K562 (cell line): Measurements from ENCODE around the gene STK11. TPM values are rescaled to one million over a fixed set of nuclear protein-coding genes. Genes with fewer than 3 reads are reported as not detected.

Experiments
- ATF3 ChIP-seq, 2 experiments: fragments of 450-650 bp in 1 of 2; sonication (generic) in 1 of 2; formaldehyde crosslinking in 1 of 2; IDR thresholded peaks in 1 of 2; conservative IDR thresholded peaks in 1 of 2; 2 replicates each; pipeline versions ENCODE4 v1.6.1 to v1.8.1; 2016 to 2023; ENCODE audit warnings: mild to moderate bottlenecking in 2 of 2, moderate library complexity in 2 of 2, inconsistent platforms in 1 of 2, missing genetic modification reagents in 1 of 2
- CBX1 ChIP-seq: sonication (generic); IDR thresholded peaks from 2 replicates; pipeline ENCODE4 v1.6.1; 2016; ENCODE audit warnings: antibody characterized with exemption, low read depth, mild to moderate bottlenecking
- CREBBP ChIP-seq: IDR thresholded peaks from one replicate; pipeline ENCODE4 v1.6.1; 2012; ENCODE audit warnings: low read depth, mild to moderate bottlenecking, control low read depth, inconsistent platforms, low read length
- DLX4 ChIP-seq: fragments of 250-450 bp; sonication (Bioruptor Pico); IDR thresholded peaks from 2 replicates; pipeline ENCODE4 v1.6.1; 2021; ENCODE audit warnings: mild to moderate bottlenecking
- E2F1 ChIP-seq: sonication (generic); formaldehyde crosslinking; IDR thresholded peaks from 2 replicates; pipeline ENCODE4 v1.8.1; 2023; ENCODE audit warnings: mild to moderate bottlenecking, missing genetic modification reagents, moderate library complexity
- FIP1L1 ChIP-seq: fragments of 200-400 bp; formaldehyde crosslinking; IDR thresholded peaks from 2 replicates; pipeline ENCODE4 v1.6.1; 2018; ENCODE audit warnings: mild to moderate bottlenecking, low read depth, low read length; ENCODE audit not compliant: poor library complexity, severe bottlenecking
- GATAD2A ChIP-seq: fragments of 450-650 bp; IDR thresholded peaks from 2 replicates; pipeline ENCODE4 v1.6.1; 2017
- HEY1 ChIP-seq: fragments of 250-450 bp; sonication (Bioruptor Pico); IDR thresholded peaks from 2 replicates; pipeline ENCODE4 v1.5.0; 2020; ENCODE audit warnings: mild to moderate bottlenecking, moderate library complexity, borderline replicate concordance
- HNRNPK ChIP-seq: fragments of 200-400 bp; formaldehyde crosslinking; IDR thresholded peaks from one replicate; pipeline ENCODE4 v1.6.1; 2018; ENCODE audit warnings: mild to moderate bottlenecking, low read depth, low read length; ENCODE audit not compliant: poor library complexity, severe bottlenecking
- IRF2 ChIP-seq: sonication (generic); formaldehyde crosslinking; IDR thresholded peaks from 2 replicates; pipeline ENCODE4 v1.8.1; 2022; ENCODE audit warnings: mild to moderate bottlenecking, missing genetic modification reagents
- MAFK ChIP-seq: IDR thresholded peaks from 2 replicates; pipeline ENCODE4 v1.6.1; 2011; ENCODE audit warnings: low read length, improper control_type of control experiment
- NEUROD1 ChIP-seq: fragments of 150-350 bp; IDR thresholded peaks from 2 replicates; pipeline ENCODE4 v1.6.1; 2014; ENCODE audit warnings: borderline replicate concordance, low read length, low read depth; ENCODE audit not compliant: partially characterized antibody
- POLR2AphosphoS2 ChIP-seq: IDR thresholded peaks from 2 replicates; pipeline ENCODE4 v1.6.1; 2012; ENCODE audit warnings: low read length, improper control_type of control experiment
- PURB ChIP-seq: sonication (generic); formaldehyde crosslinking; IDR thresholded peaks from 2 replicates; pipeline ENCODE4 v1.9.0; 2021; ENCODE audit warnings: low read depth, mild to moderate bottlenecking, missing genetic modification reagents
- RB1 ChIP-seq: fragments of 450-650 bp; IDR thresholded peaks from 2 replicates; pipeline ENCODE4 v1.6.1; 2017; ENCODE audit warnings: low read depth, mild to moderate bottlenecking
- RBFOX2 ChIP-seq: fragments of 200-400 bp; formaldehyde crosslinking; IDR thresholded peaks from 2 replicates; pipeline ENCODE4 v1.6.1; 2017; ENCODE audit warnings: low read depth, mild to moderate bottlenecking, low read length, moderate library complexity
- RBM25 ChIP-seq: fragments of 200-400 bp; formaldehyde crosslinking; IDR thresholded peaks from 2 replicates; pipeline ENCODE4 v1.6.1; 2018; ENCODE audit warnings: low read length, low read depth, moderate library complexity; ENCODE audit not compliant: severe bottlenecking
- SMARCA4 ChIP-seq: fragments of 450-650 bp; IDR thresholded peaks from 2 replicates; pipeline ENCODE4 v1.6.1; 2016
- SNAPC5 ChIP-seq: fragments of 250-450 bp; sonication (Bioruptor Pico); IDR thresholded peaks from 2 replicates; pipeline ENCODE4 v1.8.0; 2021; ENCODE audit warnings: moderate library complexity, mild to moderate bottlenecking, inconsistent platforms
- TAF15 ChIP-seq: fragments of 200-400 bp; formaldehyde crosslinking; IDR thresholded peaks from 2 replicates; pipeline ENCODE4 v1.6.1; 2017; ENCODE audit warnings: mild to moderate bottlenecking, low read depth, low read length, moderate library complexity
- TARDBP ChIP-seq: fragments of 450-650 bp; IDR thresholded peaks from 2 replicates; pipeline ENCODE4 v1.6.1; 2016
- THRAP3 ChIP-seq: fragments of 450-650 bp; IDR thresholded peaks from 2 replicates; pipeline ENCODE4 v1.6.1; 2016; ENCODE audit warnings: mild to moderate bottlenecking, inconsistent platforms, borderline replicate concordance
- YBX1 ChIP-seq: fragments of 450-650 bp; IDR thresholded peaks from 2 replicates; pipeline ENCODE4 v1.7.1; 2016; ENCODE audit warnings: mild to moderate bottlenecking
- ZBTB17 ChIP-seq: fragments of 450-650 bp; formaldehyde crosslinking; IDR thresholded peaks from 2 replicates; pipeline ENCODE4 v1.4.0; 2020; ENCODE audit warnings: mild to moderate bottlenecking
- ZNF274 ChIP-seq: IDR thresholded peaks from 2 replicates; pipeline ENCODE4 v1.6.1; 2011; ENCODE audit warnings: low read depth, mild to moderate bottlenecking, low read length, moderate library complexity, borderline replicate concordance
- ZNF384 ChIP-seq: IDR thresholded peaks from 2 replicates; pipeline ENCODE4 v1.6.1; 2012; ENCODE audit warnings: low read depth, low read length, improper control_type of control experiment
- ZNF75A ChIP-seq: fragments of 450-650 bp; formaldehyde crosslinking; IDR thresholded peaks from 2 replicates; pipeline ENCODE4 v1.4.0; 2020; ENCODE audit warnings: mild to moderate bottlenecking
- ZNF79 ChIP-seq: fragments of 250-450 bp; sonication (Bioruptor Pico); IDR thresholded peaks from 2 replicates; pipeline ENCODE4 v1.4.0; 2020; ENCODE audit warnings: low read depth, mild to moderate bottlenecking, moderate library complexity
- polyA plus RNA-seq, 8 experiments: library from polyadenylated mRNA; depleted of rRNA in 4 of 8; stranded (reverse) in 5 of 8; unstranded in 3 of 8; fragments of >200 nt; fragmentation: Nextera tagmentation in 2 of 8; fragmentation: Illumina TruSeq in 1 of 8; extraction: Ambion mirVana in 2 of 8; extraction: Trizol in 1 of 8; gene quantifications; 2 replicates each; pipeline versions ENCODE4 v1.2.1 to v1.2.3, GENCODE V29; 2011 to 2014; ENCODE audit warnings: inconsistent platforms in 1 of 8, missing spikeins in 1 of 8
- total RNA-seq, 7 experiments: library from RNA; depleted of rRNA in 6 of 7; stranded (reverse); fragments of >200 nt in 6 of 7; fragmentation: Illumina TruSeq in 2 of 7; extraction: Trizol in 2 of 7; gene quantifications; 2 replicates each; pipeline versions ENCODE4 v1.2.1 to v1.2.3, GENCODE V29; 2011 to 2021; ENCODE audit warnings: low replicate concordance in 1 of 7

STK11 gene
- total and polyA plus RNA-seq, 9 of the 15 experiments (the other 6 are each of a cell fraction or from before 2014, with no cell fraction given) = 0.15 to 96.5 (median 31.7) TPM

DNA sequence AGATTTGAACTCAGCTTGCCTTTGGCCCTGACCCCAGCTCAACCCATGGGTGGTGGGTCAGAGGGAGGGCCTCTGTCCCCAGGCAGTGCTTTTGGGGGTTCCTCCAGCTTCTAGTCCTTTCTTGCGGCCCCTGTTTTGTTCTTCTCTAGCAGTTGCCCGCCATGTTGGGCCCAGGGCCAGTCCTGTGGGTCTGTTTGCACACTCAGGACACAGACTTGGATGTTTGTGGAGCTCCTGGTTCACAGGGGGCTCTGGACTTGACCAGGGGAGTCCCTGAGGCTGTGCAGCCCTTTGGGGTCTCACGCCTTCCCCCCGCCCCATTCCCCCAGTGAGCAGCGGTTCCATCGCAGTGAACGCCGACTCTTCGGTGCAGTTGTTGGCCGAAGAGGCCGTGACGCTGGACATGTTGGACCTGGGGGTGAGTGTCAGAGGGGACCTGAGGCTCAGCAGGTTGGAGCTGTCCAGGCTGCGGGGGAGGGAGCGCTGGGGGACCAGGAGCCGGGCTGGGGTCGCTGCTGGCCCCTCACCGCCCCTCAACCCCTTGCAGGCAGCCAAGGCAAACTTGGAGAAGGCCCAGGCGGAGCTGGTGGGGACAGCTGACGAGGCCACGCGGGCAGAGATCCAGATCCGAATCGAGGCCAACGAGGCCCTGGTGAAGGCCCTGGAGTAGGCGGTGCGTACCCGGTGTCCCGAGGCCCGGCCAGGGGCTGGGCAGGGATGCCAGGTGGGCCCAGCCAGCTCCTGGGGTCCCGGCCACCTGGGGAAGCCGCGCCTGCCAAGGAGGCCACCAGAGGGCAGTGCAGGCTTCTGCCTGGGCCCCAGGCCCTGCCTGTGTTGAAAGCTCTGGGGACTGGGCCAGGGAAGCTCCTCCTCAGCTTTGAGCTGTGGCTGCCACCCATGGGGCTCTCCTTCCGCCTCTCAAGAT, 38.5 kb downstream of the STK11 start (continued):
- TF ChIP-seq YBX1 = no peak
- TF ChIP-seq CREBBP = no peak
- TF ChIP-seq ATF3 (IDR thresholded peaks at IDR 0.05) = no peak
- TF ChIP-seq ATF3 (CRISPR knock-in tag; conservative IDR thresholded peaks at IDR 0.05) = no peak
- no peak for TF ChIP-seq ZNF274
- TF ChIP-seq ZBTB17 (CRISPR knock-in tag) = 0 out of 2 replicates have a peak, but pooled peaks have one; percentile 21
- TF ChIP-seq GATAD2A = 0 out of 2 replicates have a peak, but pooled peaks have one; percentile 29
- no peak for TF ChIP-seq PURB (CRISPR knock-in tag)
- no peak for TF ChIP-seq TAF15
- no peak for TF ChIP-seq MAFK
- TF ChIP-seq SMARCA4 = no peak
- no peak for TF ChIP-seq E2F1
- TF ChIP-seq DLX4 (CRISPR knock-in tag) = no peak
- TF ChIP-seq IRF2 (CRISPR knock-in tag) = no peak
- TF ChIP-seq ZNF79 (CRISPR knock-in tag) = no peak
- TF ChIP-seq HNRNPK = no peak
- TF ChIP-seq FIP1L1 = peak; percentile 86
- no peak for TF ChIP-seq NEUROD1
- peak; percentile 81 for TF ChIP-seq RB1
- no peak for TF ChIP-seq SNAPC5 (CRISPR knock-in tag)
- no peak for TF ChIP-seq TARDBP
- TF ChIP-seq ZNF384 = no peak
- TF ChIP-seq ZNF75A = no peak
- peak; percentile 60 for TF ChIP-seq RBFOX2
- TF ChIP-seq CBX1 = no peak
- no peak for TF ChIP-seq THRAP3
- no peak for TF ChIP-seq POLR2AphosphoS2
- no peak for TF ChIP-seq RBM25
- no peak for TF ChIP-seq HEY1 (CRISPR knock-in tag)
